GM12878 (cell line): Measurements from ENCODE around the gene RYR2. TPM values are rescaled to one million over a fixed set of nuclear protein-coding genes. Genes with fewer than 3 reads are reported as not detected.

Source experiments
- ATAC-seq: fragments of 200-7000 bp; cut with Tn5 transposase; 3 replicates; pipeline ENCODE4 v1.9.1; 2020; ENCODE audit warnings: mild to moderate bottlenecking, moderate library complexity
- BruUV-seq: library from RNA; stranded (reverse); fragments of 400-500 nt; replicated peaks from 2 replicates; lab custom pipeline; 2021; lab: Mats Ljungman, UMichigan
- CTCF ChIA-PET: fragments of 300-600 bp; sonication (Branson Sonifier 250); formaldehyde crosslinking; extraction: SDS; loops from one replicate; lab custom pipeline; 2021; ENCODE audit warnings: inconsistent platforms; lab: Yijun Ruan, JAX
- POLR2A ChIA-PET: fragments of 350-600 bp; formaldehyde crosslinking; extraction: SDS; loops from one replicate; lab custom pipeline; 2021; ENCODE audit warnings: inconsistent platforms; lab: Charles Lee
- RAD21 ChIA-PET: fragments of 300-600 bp; sonication (Branson Sonifier 250); formaldehyde crosslinking; loops from one replicate; lab custom pipeline; 2023; ENCODE audit warnings: antibody characterized with exemption; ENCODE audit not compliant: unreplicated experiment; lab: Charles Lee
- SMC1A ChIA-PET: fragments of 300-600 bp; sonication (Branson Sonifier 250); formaldehyde crosslinking; loops from one replicate; lab custom pipeline; 2023; ENCODE audit not compliant: unreplicated experiment, uncharacterized antibody; lab: Charles Lee
- DNase-seq: peaks from one replicate; pipeline ENCODE4 v3.0.0-alpha.2; 2011; ENCODE audit warnings: low read depth, low spot score
- FAIRE-seq: peaks from 3 replicates; lab custom pipeline; 2011; peaks lifted over from hg19 to GRCh38; lab: Jason Lieb, UNC
- H2AFZ ChIP-seq: 2 replicates; pipeline ENCODE4 v1.6.0; 2011; ENCODE audit warnings: low read depth, low read length, control low read depth; ENCODE audit not compliant: control insufficient read depth
- H3K27ac ChIP-seq: 2 replicates; pipeline ENCODE4 v1.5.1; 2011; ENCODE audit warnings: control low read depth; ENCODE audit not compliant: control insufficient read depth, insufficient read depth
- H3K27me3 ChIP-seq, 2 experiments: replicated peaks in 1 of 2; 2 replicates each; pipeline versions ENCODE4 v1.6.0 to v1.6.1; 2011; ENCODE audit warnings: low read length in 1 of 2; ENCODE audit not compliant: control insufficient read depth in 2 of 2, insufficient read depth in 2 of 2
- H3K36me3 ChIP-seq, 2 experiments: 2 replicates each; pipeline ENCODE4 v1.5.1; 2011; ENCODE audit warnings: low read length in 1 of 2; ENCODE audit not compliant: control insufficient read depth in 2 of 2, insufficient read depth in 2 of 2
- H3K4me1 ChIP-seq: 2 replicates; pipeline ENCODE4 v1.6.1; 2011; ENCODE audit warnings: mild to moderate bottlenecking, low read length, moderate library complexity, mixed read lengths; ENCODE audit not compliant: control insufficient read depth, insufficient read depth
- H3K4me2 ChIP-seq: 2 replicates; pipeline ENCODE4 v1.6.0; 2011; ENCODE audit warnings: control low read depth; ENCODE audit not compliant: control insufficient read depth, insufficient read depth
- H3K4me3 ChIP-seq: fragments of 200-600 bp; sonication (generic); 2 replicates; pipeline ENCODE4 v1.5.1; 2016
- H3K79me2 ChIP-seq: 2 replicates; pipeline ENCODE4 v1.6.0; 2011; ENCODE audit warnings: low read length; ENCODE audit not compliant: control insufficient read depth, insufficient read depth
- H3K9ac ChIP-seq: 2 replicates; pipeline ENCODE4 v1.8.0; 2011; ENCODE audit warnings: low read length, control low read depth, mixed read lengths; ENCODE audit not compliant: control insufficient read depth, insufficient read depth
- H3K9me3 ChIP-seq: replicated peaks from 3 replicates; pipeline ENCODE4 v1.5.1; 2011; ENCODE audit warnings: mild to moderate bottlenecking, low read length; ENCODE audit not compliant: control insufficient read depth, insufficient read depth
- H4K20me1 ChIP-seq: 2 replicates; pipeline ENCODE4 v1.6.0; 2011; ENCODE audit not compliant: control insufficient read depth, insufficient read depth
- CHD1 ChIP-seq: IDR thresholded peaks from 2 replicates; pipeline ENCODE4 v1.6.1; 2012; ENCODE audit warnings: low read depth, low read length, improper control_type of control experiment
- GABPA ChIP-seq: IDR thresholded peaks from 2 replicates; pipeline ENCODE4 v1.6.1; 2014; ENCODE audit warnings: antibody characterized with exemption, low read depth, mild to moderate bottlenecking, inconsistent platforms
- JUNB ChIP-seq: IDR thresholded peaks from 2 replicates; pipeline ENCODE4 v1.6.1; 2016; ENCODE audit warnings: antibody characterized with exemption, mild to moderate bottlenecking
- ZZZ3 ChIP-seq: IDR thresholded peaks from 2 replicates; pipeline ENCODE4 v1.6.1; 2011; ENCODE audit warnings: low read depth; ENCODE audit not compliant: control insufficient read depth, insufficient read length
- WGBS: methylation state at CpG from one replicate; pipeline ENCODE4 v1.1.6; 2016; ENCODE audit warnings: low lambda C conversion rate; ENCODE audit not compliant: insufficient replicate concordance, insufficient coverage; ENCODE audit errors: missing lambda C conversion rate; 5-methylcytosine and 5-hydroxymethylcytosine counted together
- in situ Hi-C: fragments of 300-500 bp; cut with MboI; formaldehyde crosslinking; loops from 9 replicates; pipeline ENCODE4 v1.14.3; 2018; ENCODE audit warnings: mixed read lengths
- intact Hi-C: fragments of 100-400 bp; cut with micrococcal nuclease; formaldehyde crosslinking; loops from one replicate; pipeline ENCODE4 v1.14.2; 2022; ENCODE audit not compliant: unreplicated experiment
- polyA plus RNA-seq, 11 experiments: library from polyadenylated mRNA; depleted of rRNA in 4 of 11; unstranded in 6 of 11; stranded (reverse) in 5 of 11; fragments of >200 nt; fragmentation: Nextera tagmentation in 4 of 11; fragmentation: Illumina TruSeq in 1 of 11; extraction: Ambion mirVana in 4 of 11; extraction: Trizol in 1 of 11; gene quantifications; 1 replicate in 1 of 11; 2 replicates in 10 of 11; pipeline versions ENCODE4 v1.2.1 to v1.2.3, GENCODE V29; 2011 to 2016; ENCODE audit warnings: inconsistent platforms in 2 of 11, missing spikeins in 2 of 11, low read depth in 1 of 11
- total RNA-seq, 4 experiments: library from RNA; depleted of rRNA in 3 of 4; stranded (reverse); fragments of >200 nt in 3 of 4; fragmentation: Illumina TruSeq in 1 of 4; extraction: Trizol in 1 of 4; gene quantifications; 2 replicates each; pipeline versions ENCODE4 v1.2.1 to v1.2.3, GENCODE V29; 2013 to 2021
- TF ChIP-seq, protein P1 (sequence below): fragments of 450-650 bp; conservative IDR thresholded peaks from 2 replicates; pipeline ENCODE4 v1.6.1; 2017; ENCODE audit warnings: mild to moderate bottlenecking, moderate library complexity
- TF ChIP-seq, protein P2 (sequence below): fragments of 450-650 bp; IDR thresholded peaks from 2 replicates; pipeline ENCODE4 v1.6.1; 2018; ENCODE audit warnings: mild to moderate bottlenecking, low read depth, moderate library complexity; ENCODE audit not compliant: partially characterized antibody
- TF ChIP-seq, protein P3 (sequence below): fragments of 450-650 bp; IDR thresholded peaks from 2 replicates; pipeline ENCODE4 v1.6.1; 2014; ENCODE audit warnings: mild to moderate bottlenecking
- TF ChIP-seq, protein P4 (sequence below): fragments of 450-650 bp; IDR thresholded peaks from 2 replicates; pipeline ENCODE4 v1.6.1; 2016; ENCODE audit warnings: mild to moderate bottlenecking, moderate library complexity, borderline replicate concordance

RYR2 gene
- total and polyA plus RNA-seq, 10 of the 15 experiments (the other 5 are each of a cell fraction or from before 2014, with no cell fraction given), result 0.01 to 0.04 TPM; not detected in 8

DNA sequence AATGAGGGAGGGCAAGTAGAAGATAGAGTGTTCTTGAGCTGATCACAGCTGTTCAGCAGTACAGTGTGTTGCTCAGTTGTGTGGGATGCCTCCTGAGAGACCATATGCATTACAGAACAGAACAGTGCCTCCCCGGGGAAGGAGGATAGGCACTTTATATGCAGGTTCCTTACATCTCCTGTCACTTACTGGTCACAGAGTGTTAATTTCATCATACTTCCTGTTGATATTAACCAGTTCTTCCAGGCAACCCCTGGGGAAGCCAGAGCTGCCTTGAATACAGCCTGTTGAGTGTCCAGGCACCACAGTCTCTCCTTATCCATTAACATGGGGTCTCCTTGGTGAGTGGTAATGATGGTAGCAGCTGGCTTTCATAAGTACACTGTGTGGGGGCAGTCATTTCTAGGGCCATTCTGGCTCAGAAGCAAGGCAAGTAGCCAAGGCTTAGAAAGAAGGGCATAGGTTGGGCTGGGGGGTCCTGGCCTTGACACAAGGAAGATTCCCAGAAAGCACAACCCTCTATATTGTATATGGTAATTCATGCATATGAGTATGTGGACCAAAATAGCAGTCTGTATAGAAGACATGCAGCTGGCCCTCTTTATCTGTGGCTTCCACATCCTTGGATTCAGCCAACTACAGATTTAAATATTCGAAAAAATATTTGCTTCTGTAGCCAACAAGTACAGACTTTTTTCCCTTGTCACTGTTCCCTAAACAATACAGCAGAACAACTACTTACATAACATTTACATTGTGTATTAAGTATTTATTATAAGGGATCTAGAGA lies 706.4 kb downstream of the RYR2 start:
- CTCF ChIA-PET, result interaction anchor here (0.6 kb wide), 1 partner anchor 30 kb away, joined by 4 read pairs; no protein-coding TSS in a partner anchor
- Histone ChIP-seq H3K4me1 (no peaks in the 10 kb centered on the region), H3K79me2 (no peaks in the 10 kb centered on the region), H3K9ac (no peak overlapping the region), H3K27me3 (no peaks in the 10 kb centered on the region), H3K4me2 (no peak overlapping the region), H4K20me1 (no peaks in the 10 kb centered on the region), H3K36me3 (no peaks in the 10 kb centered on the region), H3K4me3 (no peak overlapping the region), H3K9me3 (no peaks in the 10 kb centered on the region), H3K27ac (no peak overlapping the region), H2AFZ (no peak overlapping the region)
- POLR2A ChIA-PET, result no interaction called here
- in situ Hi-C loops (no loop called here), intact Hi-C loops (no loop called here)
- RAD21 ChIA-PET, result no interaction called here
- ATAC-seq (no peak), DNase-seq (no peak), FAIRE-seq (no peak)
- WGBS, result 38% methylated on average over 2 of the region's 2 CpGs
- no TSS peak for BruUV-seq
- SMC1A ChIA-PET, result no interaction called here
- TF ChIP-seq JUNB, result no peak
- TF ChIP-seq ZZZ3, result no peak
- TF ChIP-seq GABPA, result no peak
- TF ChIP-seq, protein P1, sequence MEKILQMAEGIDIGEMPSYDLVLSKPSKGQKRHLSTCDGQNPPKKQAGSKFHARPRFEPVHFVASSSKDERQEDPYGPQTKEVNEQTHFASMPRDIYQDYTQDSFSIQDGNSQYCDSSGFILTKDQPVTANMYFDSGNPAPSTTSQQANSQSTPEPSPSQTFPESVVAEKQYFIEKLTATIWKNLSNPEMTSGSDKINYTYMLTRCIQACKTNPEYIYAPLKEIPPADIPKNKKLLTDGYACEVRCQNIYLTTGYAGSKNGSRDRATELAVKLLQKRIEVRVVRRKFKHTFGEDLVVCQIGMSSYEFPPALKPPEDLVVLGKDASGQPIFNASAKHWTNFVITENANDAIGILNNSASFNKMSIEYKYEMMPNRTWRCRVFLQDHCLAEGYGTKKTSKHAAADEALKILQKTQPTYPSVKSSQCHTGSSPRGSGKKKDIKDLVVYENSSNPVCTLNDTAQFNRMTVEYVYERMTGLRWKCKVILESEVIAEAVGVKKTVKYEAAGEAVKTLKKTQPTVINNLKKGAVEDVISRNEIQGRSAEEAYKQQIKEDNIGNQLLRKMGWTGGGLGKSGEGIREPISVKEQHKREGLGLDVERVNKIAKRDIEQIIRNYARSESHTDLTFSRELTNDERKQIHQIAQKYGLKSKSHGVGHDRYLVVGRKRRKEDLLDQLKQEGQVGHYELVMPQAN, result no peak
- TF ChIP-seq, protein P2, sequence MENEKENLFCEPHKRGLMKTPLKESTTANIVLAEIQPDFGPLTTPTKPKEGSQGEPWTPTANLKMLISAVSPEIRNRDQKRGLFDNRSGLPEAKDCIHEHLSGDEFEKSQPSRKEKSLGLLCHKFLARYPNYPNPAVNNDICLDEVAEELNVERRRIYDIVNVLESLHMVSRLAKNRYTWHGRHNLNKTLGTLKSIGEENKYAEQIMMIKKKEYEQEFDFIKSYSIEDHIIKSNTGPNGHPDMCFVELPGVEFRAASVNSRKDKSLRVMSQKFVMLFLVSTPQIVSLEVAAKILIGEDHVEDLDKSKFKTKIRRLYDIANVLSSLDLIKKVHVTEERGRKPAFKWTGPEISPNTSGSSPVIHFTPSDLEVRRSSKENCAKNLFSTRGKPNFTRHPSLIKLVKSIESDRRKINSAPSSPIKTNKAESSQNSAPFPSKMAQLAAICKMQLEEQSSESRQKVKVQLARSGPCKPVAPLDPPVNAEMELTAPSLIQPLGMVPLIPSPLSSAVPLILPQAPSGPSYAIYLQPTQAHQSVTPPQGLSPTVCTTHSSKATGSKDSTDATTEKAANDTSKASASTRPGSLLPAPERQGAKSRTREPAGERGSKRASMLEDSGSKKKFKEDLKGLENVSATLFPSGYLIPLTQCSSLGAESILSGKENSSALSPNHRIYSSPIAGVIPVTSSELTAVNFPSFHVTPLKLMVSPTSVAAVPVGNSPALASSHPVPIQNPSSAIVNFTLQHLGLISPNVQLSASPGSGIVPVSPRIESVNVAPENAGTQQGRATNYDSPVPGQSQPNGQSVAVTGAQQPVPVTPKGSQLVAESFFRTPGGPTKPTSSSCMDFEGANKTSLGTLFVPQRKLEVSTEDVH, result no peak
- TF ChIP-seq, protein P3, sequence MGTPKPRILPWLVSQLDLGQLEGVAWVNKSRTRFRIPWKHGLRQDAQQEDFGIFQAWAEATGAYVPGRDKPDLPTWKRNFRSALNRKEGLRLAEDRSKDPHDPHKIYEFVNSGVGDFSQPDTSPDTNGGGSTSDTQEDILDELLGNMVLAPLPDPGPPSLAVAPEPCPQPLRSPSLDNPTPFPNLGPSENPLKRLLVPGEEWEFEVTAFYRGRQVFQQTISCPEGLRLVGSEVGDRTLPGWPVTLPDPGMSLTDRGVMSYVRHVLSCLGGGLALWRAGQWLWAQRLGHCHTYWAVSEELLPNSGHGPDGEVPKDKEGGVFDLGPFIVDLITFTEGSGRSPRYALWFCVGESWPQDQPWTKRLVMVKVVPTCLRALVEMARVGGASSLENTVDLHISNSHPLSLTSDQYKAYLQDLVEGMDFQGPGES, result no peak
- TF ChIP-seq, protein P4, sequence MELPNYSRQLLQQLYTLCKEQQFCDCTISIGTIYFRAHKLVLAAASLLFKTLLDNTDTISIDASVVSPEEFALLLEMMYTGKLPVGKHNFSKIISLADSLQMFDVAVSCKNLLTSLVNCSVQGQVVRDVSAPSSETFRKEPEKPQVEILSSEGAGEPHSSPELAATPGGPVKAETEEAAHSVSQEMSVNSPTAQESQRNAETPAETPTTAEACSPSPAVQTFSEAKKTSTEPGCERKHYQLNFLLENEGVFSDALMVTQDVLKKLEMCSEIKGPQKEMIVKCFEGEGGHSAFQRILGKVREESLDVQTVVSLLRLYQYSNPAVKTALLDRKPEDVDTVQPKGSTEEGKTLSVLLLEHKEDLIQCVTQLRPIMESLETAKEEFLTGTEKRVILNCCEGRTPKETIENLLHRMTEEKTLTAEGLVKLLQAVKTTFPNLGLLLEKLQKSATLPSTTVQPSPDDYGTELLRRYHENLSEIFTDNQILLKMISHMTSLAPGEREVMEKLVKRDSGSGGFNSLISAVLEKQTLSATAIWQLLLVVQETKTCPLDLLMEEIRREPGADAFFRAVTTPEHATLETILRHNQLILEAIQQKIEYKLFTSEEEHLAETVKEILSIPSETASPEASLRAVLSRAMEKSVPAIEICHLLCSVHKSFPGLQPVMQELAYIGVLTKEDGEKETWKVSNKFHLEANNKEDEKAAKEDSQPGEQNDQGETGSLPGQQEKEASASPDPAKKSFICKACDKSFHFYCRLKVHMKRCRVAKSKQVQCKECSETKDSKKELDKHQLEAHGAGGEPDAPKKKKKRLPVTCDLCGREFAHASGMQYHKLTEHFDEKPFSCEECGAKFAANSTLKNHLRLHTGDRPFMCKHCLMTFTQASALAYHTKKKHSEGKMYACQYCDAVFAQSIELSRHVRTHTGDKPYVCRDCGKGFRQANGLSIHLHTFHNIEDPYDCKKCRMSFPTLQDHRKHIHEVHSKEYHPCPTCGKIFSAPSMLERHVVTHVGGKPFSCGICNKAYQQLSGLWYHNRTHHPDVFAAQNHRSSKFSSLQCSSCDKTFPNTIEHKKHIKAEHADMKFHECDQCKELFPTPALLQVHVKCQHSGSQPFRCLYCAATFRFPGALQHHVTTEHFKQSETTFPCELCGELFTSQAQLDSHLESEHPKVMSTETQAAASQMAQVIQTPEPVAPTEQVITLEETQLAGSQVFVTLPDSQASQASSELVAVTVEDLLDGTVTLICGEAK, result no peak
- no peak for TF ChIP-seq CHD1
